NCI-H128 (cell line): Measurements from ENCODE around the gene NEDD9.

ENCODE experiments used
- DNase-seq: peaks from one replicate; lab custom pipeline; 2025; ENCODE audit not compliant: unreplicated experiment; lab: John Stamatoyannopoulos, UW

Gene NEDD9

DNA sequence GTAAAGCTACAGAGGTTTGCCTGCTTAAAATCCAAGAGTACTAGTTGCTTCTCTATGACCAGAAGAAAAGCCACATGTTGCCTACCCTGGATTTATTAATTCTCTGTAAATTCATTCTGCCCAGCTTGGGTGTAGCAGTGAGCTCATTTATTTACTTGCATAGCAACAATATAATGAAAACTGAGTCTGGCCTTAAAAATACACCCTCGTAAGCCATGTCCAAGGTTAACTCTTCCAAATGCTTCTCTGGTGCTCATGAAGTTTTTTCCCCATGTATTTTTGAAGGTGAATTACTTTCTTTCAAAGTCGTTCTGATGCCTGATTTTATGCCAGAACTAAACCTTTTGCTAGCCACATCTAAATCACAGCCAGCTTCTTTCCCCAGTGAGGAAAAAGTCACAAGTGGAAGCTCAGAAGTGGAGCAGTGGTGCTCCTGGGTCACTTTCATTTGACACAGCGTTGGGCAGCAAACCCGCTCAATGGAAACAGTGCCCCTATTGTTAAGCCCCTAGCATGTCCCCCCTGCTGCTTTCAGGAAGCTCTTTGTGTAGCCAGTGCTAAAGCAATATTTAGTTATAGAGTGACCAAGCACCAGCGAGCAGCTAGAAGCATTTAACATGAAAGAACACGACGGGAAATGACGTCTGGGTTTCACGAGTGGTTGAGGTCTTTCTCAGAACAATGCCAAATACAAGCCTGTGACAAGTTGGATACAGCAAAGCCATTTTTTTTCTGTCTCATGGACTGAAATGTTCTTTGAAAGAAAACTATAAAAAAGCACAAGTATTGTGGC lies 29.8 kb downstream of the NEDD9 start:
- no peak for DNase-seq

DNA sequence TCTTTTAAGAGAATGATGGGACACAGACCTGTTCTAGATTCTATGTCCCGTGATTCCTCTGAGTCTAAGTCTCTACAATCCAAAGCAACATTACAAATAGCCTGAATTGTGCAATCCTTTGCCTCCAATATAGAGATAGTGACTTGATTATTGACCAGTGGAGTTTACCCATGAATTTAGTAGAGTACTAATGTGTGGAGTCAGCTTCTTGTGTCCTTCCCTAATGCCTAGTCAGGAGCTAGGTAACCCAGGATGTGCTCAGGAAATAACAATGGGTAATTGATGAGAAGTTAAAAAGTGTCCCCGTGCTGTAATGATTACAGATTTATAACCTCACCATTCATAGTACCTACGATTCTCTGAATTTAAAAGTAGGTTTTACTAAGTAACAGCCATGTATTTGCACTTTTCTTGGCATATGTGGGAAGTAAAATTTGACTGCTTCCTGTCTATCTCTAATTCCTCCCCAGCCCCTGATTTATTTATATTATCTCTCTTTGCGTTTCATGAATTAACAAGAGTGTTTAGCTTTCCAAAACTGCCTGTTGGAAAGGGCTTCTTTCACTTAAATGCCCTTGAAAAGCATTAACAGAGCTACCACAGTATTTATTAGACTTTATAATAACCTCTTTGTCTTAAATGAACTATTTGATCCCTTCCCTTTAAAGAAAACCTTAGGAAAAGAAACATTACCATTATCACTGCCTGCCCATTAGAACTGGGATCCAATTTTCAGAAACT lies 30.5 kb downstream of the NEDD9 start:
- no peak for DNase-seq

DNA sequence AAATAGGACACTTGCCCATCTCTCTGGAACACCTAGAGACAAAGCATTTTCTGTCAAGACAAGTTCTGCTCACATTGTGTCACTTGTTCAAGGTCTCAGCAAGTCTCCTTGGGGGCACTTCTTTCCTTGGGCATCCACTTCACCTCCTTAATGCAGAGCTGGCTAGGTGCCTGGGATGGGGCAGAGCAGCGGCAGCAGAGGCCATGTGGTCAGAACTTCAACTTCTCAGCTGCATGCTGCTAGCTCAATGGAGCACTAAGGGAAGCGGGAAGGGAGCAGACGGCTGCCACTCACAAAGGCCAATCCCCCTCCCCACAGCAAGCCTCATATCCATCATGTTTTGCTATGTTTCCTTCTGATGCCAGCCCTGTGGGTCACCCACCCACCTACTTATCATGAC lies 31.5 kb downstream of the NEDD9 start:
- DNase-seq: no peak

DNA sequence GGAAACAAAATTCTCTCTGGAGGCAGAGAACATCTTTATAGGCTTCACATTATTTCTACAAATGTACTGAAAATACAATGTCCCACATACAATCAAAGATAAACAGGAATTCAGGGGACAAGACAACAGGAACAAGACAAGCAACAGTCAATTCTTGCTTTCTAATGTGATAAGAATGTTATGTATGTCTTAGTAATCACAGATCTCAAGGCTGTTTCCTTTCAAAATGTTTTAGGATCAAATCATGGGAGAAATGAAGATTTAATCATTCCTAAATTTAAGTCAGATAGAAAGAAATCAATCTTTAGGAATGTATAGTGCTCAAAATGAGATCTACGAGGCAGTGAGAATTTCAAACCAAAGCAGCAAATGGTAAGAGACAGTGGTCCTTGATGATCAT lies 32.1 kb downstream of the NEDD9 start:
- DNase-seq: no peak

DNA sequence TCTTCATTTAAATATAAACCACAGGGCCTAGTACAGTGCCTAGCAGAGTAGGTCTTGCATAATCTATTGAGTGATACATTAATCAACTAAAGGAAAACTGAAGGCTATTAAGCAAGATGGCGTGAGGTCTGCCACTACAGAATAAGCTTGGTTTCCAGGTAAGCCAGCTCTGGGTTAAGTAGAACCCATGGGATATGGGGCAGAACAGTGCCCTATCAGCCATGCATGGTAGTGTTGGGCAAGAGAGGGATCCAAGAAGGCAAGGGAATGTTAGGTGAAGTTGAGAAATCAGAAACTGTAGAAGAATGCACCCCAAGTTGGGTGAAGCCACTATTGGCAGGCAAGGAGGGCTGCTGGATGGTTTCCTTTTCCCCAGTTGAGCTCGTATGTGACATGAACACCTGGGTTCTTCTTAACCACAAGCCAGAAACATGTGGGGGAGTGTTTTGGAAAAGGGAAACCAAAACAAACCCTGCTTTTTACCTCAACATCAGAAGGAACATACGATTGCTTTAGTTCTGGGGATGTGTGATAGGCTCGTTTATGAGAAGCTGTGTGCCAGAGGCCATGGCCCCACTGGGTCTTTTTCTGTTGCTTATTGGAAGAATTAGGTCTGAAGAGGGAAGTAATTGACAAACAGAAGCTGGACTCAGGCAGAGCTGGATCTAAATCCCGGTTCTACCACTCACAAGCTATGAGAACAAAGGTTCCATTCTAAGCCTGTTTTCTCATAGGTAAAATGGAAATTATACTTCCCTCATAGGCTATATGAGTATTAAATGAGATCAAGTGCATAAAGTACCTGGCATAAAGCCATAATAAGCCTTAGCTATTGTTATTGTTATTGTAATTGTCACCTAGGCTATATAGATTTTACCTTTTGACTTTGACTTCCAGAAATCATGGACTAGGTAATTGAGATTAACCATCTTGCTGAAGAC lies 33.5 kb downstream of the NEDD9 start:
- DNase-seq: no peak

DNA sequence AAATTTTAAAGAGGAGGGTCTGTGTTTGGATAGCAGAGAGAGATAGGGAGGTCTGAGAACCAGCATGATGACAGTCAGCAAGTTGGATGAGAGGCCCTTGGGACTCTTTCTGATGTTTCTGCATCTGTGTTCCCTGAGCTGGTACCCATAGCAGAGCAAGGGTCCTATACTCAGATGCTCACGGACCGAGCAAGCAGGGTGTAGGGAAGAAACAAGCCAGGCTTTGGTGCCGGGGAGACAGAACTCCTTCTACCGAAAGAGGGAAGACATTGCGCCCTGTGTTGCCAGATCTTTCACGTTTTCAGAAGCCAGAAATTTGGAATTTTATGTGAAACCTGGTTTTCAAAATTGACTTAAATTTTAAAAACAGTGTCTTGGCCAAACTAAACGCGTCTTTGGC lies 34.6 kb downstream of the NEDD9 start:
- DNase-seq: no peak

DNA sequence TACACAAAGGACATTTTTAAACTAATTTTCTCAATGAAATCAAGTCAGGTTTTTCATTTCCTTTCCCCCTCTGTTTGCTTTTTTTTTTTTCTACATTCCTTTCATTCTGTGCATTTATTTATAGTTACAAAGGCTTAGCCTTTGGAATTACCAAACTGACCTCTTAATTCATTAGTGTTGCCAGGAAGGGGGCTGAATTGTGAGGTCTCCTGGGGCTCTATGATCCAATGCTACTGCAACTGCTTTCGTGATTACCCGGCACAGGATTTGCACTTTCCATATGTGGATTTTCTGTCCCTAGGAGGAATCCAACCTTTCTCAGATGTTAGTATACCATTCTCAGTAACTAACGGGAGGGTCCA lies 35.3 kb downstream of the NEDD9 start:
- no peak for DNase-seq

DNA sequence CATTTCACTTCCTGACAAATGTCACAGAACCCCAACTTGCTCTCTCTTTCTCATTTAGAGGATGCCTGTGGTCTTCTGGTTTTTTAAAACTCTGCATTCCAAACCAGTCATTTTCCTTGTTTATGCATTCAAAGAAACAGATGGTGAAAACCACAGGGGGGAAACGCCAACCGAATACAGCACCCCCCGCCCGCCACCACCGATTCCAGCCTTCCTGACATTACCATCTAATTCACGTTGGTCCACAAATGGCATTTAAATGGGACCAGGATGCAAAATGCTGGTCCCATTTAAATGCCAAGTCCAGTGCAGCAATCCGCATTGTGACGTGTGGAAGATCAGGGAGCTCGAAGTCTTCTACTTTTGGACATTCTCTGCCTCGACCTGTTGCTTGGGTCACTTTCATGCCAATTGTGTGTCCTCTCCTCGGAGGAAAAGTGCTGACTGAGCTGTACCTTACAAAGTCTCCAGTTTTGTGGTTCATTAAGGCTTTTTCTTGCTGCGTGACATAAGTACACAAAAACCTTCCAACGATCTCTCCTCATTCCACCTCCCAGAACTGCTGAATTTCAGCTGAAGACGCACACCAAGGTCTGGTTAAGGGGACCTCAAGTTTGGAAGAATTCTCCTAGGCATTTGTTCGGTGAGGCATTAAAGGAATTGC lies 35.8 kb downstream of the NEDD9 start:
- DNase-seq: no peak

DNA sequence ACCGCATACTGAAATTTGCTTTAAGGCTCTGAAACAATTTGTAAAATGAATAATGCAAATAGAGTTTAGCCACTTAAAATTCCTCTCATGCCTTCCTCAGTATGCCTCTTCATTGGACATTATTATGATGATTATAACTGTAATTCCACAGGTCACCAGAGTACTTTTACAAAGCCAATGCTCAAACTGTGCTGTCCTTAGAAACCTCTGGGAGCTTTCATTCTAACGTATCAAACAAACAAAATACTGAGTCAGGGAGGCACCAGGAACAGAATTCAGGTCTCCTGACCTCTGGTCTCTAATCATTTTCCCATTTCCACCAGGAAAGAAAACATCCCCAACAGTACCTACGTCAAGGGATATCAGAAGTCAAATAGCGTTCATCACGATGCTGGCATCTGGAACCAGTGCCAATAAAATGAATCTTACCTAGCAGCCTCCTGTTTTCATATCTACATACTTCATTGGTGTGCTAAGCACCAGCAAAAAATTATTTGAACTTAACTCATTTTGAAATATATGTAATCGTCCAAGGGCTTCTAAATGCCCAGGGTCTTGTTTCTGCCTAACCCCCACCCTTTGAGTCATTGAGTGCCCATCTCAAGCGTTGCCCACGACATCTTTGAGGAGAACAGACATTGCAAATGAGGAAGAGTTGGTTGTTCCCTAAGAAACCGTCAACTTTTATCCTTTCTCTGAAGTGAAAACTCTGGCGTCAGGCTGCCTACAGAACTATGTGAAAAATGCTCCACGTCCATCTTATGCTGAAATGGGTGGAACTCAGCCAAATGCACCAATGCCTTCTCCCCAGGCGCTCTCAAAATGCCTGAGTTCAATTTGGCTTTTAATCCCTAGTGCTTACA lies 37.9 kb downstream of the NEDD9 start:
- no peak for DNase-seq

DNA sequence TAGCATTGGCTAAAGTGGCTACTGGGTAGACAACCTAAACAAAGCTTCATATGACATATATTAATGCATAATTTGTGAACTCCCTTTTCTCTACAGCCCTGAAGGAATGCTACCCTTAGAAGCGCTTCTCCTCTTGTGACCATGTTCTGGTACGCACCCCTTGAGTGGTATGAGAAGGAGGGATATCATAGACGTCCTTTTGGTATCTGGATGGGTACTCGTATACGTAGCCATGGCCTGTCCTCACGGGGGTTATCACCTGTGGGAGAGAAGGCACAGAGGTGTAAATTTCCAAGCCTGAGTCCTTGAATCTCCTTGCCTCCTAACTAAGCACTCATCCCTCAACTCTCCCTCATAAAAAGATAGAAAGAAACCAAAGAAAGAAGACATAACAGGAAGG lies 39.0 kb downstream of the NEDD9 start:
- no peak for DNase-seq

DNA sequence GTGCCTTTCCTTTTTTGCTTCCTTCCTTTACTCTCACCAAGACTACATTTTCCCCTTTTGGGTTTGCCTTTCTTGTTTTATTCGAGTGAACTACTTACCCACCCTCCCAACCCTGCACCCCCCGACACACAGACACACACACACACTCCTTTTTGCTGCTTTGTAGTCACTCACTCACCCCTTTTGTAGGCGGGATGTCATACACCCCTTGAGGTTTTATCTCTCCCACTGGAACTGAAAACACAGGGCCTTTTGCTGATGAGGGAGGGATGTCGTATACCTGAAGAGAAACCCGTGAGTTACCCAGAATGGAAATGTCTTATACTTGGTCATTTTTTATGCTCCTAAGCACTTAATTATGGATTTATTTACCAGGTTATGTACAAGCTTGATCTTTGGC lies 40.3 kb downstream of the NEDD9 start:
- DNase-seq: no peak

DNA sequence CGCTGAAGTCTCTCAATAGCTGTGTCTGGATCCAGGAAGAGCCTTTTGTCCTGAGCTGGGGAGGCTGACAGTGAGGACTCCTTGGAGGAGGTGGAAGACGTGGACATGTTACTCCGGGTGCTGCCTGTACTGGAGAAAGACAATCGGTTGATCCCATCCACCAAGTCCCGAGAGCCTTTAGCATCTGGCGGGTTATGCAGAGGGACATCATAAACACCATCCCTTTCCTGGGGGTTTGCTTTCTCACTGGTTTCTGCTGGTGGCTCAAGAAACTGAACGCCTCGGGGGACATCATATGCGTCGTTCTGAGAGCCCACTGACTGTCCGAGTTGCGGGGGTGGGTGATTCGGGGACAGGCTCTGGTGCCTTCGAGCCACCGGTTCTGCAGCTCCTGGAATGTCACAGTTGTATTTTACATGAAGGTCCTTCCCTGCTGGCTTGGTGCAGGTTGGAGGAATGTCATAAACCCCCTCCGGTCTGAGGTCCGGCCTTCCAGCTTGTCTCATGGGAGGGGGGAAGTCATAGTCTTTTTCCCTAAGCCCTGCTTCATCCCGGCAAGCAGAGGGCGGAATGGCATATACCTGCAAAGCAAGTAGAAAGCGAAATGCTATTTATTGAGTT lies 41.7 kb downstream of the NEDD9 start:
- no peak for DNase-seq

DNA sequence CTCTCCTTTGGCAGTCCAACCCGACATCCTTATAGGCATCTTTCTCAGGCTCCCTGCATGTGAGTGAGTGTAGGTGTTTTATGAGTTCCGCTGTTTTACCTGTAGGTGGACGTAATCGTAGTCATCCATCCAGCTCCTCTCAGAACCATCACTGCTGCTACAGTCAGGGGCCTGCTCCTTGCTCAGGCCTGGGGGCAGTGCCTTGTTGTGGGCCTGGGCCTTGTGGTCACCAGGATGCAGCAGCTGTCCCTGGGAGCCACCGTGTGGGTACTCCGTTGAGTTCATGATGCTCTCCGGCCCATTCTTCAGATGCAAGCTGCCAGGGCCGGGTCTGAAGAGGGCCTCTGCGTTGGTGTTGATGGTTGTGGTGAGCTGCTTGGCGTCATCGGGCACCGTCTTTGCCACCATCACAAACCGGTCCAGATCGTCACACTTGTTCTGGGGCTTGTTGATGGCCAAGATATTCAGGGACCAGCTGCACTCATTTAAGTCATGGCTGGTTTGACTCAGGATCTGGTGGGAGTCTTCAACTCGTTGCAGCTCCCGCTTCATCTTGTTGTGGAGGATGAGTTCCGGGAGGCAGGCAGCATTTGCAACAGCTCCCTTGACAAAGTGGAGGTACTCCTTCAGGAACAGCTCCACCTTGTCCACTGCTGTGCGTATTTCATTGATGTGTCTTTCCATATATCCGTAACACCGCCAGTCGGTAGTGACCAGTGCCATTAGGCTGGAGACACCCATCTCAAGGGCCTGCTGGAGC lies 42.4 kb downstream of the NEDD9 start:
- no peak for DNase-seq

DNA sequence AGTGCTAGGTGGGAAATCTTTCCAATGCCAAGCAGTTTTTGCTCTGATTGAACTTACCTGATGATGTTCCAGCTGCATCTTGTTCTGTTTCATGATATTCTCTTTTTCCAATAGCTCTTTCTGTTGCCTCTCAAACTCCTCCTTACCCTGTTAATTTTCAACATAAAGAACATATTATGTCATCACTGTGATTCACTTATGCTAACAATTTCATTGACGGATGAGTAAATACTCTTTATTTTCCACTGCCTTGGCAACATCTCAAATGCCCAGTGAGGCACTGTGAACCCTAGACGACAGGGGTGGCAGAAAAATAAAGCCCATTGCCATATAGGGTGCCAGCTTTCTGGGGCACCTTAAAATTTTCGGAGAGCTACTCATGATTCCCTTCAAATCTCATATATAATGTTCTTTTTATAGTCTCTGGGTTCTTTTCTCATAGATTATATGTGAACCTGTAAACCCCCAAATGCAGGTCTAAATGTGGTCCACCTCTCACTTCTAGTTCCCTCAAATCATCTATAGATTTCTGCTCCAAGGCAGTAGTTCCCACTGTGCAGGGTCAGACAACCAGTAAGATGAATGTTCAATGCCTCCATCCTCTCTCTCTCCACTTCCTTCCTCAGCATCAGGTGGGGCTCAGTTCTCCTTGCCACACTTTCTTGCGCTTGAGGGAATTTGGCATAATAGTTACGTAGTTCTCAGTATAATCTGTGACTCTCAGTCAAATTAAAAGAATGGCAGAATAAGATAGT lies 44.1 kb downstream of the NEDD9 start:
- no peak for DNase-seq

DNA sequence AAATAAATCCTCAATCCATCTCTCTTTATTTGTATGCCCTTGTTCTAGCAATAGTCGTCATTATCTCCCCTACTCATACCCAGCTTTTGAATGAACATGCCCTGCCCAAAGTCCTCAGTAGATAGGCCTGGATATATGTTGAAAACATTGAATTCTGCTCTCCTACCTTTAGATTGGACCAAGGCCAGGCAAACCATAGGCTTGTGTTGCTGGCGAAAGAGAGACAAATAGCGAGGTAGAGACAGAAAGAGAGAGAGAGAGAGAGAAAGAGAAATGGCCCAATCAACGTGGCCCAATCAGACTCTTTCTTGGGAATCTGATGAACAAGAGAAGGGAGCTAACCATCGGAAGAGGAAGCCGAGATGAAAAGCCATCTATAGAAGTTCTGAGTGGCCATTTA lies 45.2 kb downstream of the NEDD9 start:
- DNase-seq: no peak

DNA sequence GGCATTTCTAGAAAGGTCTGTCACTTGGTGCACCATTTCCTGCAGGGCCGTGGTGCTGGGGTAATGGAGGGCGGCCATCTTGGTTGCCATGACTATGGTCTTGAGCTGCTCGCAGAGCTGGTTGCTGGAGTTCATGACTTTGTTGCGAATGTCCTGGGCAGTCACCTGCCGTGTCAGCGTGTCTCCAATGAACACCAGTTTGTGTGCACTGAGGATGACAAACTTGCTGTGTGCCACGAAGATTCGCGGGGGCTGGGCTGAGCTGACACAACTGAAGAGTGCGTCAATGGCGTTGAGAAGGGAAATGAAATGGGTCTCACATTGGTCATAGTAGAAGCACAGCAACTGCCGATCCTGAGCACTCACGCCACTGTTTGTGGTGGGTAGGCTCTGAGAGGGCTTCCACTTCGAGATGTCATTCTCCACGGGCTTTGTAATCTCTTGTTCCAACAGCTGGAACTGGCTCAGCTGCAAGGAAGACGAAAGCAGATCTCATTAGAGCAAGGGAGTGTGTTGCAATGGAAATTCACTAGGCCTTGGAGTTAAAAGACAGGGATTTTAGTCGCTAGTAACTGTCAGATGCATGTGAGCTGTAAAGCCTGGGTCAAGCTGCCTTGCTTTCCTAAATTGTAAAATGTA lies 47.1 kb downstream of the NEDD9 start:
- no peak for DNase-seq

DNA sequence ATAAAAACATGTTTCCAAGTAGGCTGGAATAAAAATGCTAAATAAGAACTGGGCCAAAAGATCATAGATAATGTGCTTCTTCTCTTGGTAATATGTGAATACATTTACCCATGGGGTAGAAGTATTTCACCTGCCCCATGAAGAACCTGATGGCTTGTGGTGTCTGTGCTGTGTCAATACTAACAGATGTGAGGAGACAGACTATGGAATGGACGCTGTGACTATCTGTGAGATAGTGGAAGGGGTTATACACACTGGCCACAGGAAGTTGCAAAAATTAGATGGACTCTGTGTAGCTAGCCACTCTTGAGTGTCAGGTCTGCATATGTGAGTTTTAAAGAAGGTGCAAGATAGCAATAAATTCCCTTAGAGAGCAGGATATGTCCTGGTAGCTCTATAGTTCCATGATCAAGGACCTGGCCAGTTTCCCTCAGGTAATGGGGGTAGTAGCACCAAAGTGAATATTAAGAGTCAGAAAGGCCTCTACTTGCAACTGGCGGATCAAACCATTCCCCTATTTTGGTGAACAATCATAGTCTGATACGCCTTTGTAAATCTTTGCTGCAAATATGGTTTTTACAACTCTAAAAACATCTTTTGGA lies 48.6 kb downstream of the NEDD9 start:
- DNase-seq: no peak
